Cardiac muscle cell (in vitro differentiated cells and primary cell): ENCODE measurements around the gene SAMD13. TPM values are rescaled to one million over a fixed set of nuclear protein-coding genes. Genes with fewer than 3 reads are reported as not detected.
"Not testable (repeated sequence)": the region's sequence is repeated elsewhere in the genome, so short reads cannot be mapped to it uniquely, and the experiment has no call there.

Experiments used
- DNase-seq, 2 donors: peaks; one replicate each; pipeline versions ENCODE4 v3.0.0 to v3.0.0-alpha.2; 2010 to 2017; ENCODE audit warnings: low read depth in 1 of 2, low spot score in 1 of 2
- H3K27ac ChIP-seq: fragments of 200-600 bp; sonication (generic); 2 replicates; pipeline ENCODE4 v1.5.1; 2016
- H3K27me3 ChIP-seq: fragments of 200-600 bp; sonication (generic); 2 replicates; pipeline ENCODE4 v1.6.0; 2016; ENCODE audit warnings: control low read depth
- H3K36me3 ChIP-seq: fragments of 200-600 bp; sonication (generic); 2 replicates; pipeline ENCODE4 v1.5.1; 2016; ENCODE audit warnings: control low read depth
- H3K4me1 ChIP-seq: fragments of 200-600 bp; sonication (generic); 2 replicates; pipeline ENCODE4 v1.8.1; 2017; ENCODE audit warnings: low read depth, mild to moderate bottlenecking, mixed run types
- H3K4me3 ChIP-seq: fragments of 200-600 bp; sonication (generic); 2 replicates; pipeline ENCODE4 v1.5.1; 2016; ENCODE audit warnings: mild to moderate bottlenecking
- H3K9me3 ChIP-seq: fragments of 200-600 bp; sonication (generic); 2 replicates; pipeline ENCODE4 v1.5.1; 2017; ENCODE audit warnings: low read depth, mild to moderate bottlenecking, control low read depth
- polyA plus RNA-seq: library from polyadenylated mRNA; unstranded; fragments of >200 nt; fragmentation: Nextera tagmentation; extraction: Ambion mirVana; gene quantifications from 2 replicates; pipeline ENCODE4 v1.2.1, GENCODE V29; 2016
- total RNA-seq: library from RNA; depleted of rRNA; stranded (reverse); fragments of >200 nt; gene quantifications from 2 replicates; pipeline ENCODE4 v1.2.3, GENCODE V29; 2016
- TF ChIP-seq, protein P1 (sequence below): IDR thresholded peaks from 2 replicates; pipeline ENCODE4 v1.5.1; 2012; ENCODE audit warnings: low read depth, mild to moderate bottlenecking, low read length

SAMD13 gene
- total and polyA plus RNA-seq, 2 experiments from 2014 or later: 2.5 to 4.9 TPM

DNA sequence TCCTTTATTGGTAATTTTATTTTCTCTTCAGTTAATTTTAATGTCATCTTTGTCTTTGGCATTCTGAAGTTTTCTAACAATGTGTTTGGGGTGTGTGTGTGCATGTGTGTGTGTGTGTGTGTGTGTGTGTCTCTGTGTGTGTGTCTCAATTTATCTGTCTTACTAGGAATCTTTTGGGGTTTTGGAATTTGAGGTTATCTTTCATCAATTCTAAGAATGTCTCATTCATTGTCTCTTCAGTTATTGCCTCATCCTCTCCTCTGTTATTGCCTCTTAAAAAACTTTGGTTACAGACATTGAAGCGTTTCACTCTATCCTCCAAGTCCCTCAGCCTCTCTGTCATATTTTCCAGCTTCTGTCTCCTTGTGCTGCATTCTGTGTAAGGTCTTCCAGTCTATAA, 18.1 kb upstream of the SAMD13 start:
- TF ChIP-seq, protein P1, sequence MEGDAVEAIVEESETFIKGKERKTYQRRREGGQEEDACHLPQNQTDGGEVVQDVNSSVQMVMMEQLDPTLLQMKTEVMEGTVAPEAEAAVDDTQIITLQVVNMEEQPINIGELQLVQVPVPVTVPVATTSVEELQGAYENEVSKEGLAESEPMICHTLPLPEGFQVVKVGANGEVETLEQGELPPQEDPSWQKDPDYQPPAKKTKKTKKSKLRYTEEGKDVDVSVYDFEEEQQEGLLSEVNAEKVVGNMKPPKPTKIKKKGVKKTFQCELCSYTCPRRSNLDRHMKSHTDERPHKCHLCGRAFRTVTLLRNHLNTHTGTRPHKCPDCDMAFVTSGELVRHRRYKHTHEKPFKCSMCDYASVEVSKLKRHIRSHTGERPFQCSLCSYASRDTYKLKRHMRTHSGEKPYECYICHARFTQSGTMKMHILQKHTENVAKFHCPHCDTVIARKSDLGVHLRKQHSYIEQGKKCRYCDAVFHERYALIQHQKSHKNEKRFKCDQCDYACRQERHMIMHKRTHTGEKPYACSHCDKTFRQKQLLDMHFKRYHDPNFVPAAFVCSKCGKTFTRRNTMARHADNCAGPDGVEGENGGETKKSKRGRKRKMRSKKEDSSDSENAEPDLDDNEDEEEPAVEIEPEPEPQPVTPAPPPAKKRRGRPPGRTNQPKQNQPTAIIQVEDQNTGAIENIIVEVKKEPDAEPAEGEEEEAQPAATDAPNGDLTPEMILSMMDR: no peak
- H3K36me3 ChIP-seq: no peaks in the 10 kb centered on the region
- no peak overlapping the region for H3K27ac ChIP-seq
- no peak overlapping the region for H3K4me3 ChIP-seq
- H3K4me1 ChIP-seq: no peaks in the 10 kb centered on the region
- DNase-seq: peak in 1 of 2 donors; percentile 27
- no peaks in the 10 kb centered on the region for H3K9me3 ChIP-seq
- H3K27me3 ChIP-seq: no peaks in the 10 kb centered on the region

- H3K9me3 ChIP-seq: no peaks in the 10 kb centered on the region
- no peak overlapping the region for H3K4me3 ChIP-seq
- TF ChIP-seq, protein P1: no peak
- DNase-seq: no peak
- H3K4me1 ChIP-seq: no peaks in the 10 kb centered on the region
- H3K27ac ChIP-seq: no peak overlapping the region
- H3K27me3 ChIP-seq: no peaks in the 10 kb centered on the region
- no peaks in the 10 kb centered on the region for H3K36me3 ChIP-seq
Observed at GRCh38 chr1:84286071-84286470, 15.4 kb upstream of the SAMD13 start.

DNA sequence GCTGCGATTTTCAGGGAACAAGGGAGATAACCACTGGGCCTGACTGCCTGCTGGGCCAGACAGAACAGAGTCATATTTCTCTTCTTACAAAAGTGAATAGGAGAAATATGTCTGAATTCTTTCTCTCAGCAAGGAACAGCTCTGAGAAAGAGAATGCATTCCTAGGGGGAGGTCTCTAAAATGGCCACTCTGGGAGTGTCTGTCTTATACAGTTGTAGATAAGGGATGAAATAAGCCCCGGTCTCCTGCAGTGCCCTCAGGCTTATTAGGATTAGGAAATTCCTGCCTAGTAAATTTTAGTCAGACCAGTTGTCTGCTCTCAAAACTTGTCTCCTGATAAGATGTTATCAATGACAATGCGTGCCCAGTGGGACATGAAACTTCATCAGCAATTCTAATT, 14.1 kb upstream of the SAMD13 start:
- not testable (repeated sequence) for H3K36me3 ChIP-seq, H3K4me3 ChIP-seq, H3K9me3 ChIP-seq, DNase-seq, H3K27me3 ChIP-seq, H3K4me1 ChIP-seq, H3K27ac ChIP-seq

- no peak overlapping the region for H3K4me3 ChIP-seq
- no peaks in the 10 kb centered on the region for H3K9me3 ChIP-seq
- DNase-seq: no peak
- TF ChIP-seq, protein P1: no peak
- H3K36me3 ChIP-seq: no peaks in the 10 kb centered on the region
- H3K27ac ChIP-seq: no peak overlapping the region
- no peaks in the 10 kb centered on the region for H3K27me3 ChIP-seq
- H3K4me1 ChIP-seq: no peaks in the 10 kb centered on the region
Observed at GRCh38 chr1:84289169-84289785, 12.2 kb upstream of the SAMD13 start.

DNA sequence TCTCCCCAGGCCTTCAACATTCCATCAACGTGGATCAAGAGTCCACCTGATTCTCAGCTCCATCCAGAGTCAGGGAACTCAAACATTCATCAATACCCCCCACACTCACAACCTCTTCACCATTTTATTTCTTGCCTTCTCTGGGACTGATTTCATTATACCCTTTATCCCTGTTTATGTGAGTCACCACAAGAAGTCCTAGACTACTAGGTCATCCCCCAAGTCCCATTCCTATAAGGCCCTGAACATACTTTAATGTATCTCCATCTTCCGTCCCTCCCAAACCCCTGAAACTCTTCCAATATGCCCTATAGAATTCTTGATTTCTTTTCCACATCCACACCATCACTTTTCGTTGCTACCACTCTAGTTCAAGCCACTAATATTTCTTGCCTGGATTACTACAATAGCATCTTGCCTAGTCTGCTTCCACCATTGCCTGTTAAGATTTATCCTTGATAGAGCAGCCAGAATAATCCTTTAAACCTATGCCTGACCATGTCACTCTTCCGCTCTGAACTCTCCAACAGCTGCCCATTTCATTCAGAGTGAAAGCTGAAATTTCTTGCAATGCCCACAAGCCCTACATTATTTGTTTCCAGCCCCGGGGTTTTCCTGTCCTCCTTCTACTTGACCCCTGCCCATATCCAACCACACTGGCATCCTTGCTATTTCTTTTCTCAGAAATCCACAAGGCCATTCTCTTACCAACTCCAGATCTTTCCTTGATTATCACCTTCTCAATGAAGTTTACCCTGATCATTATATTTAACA, 9.4 kb upstream of the SAMD13 start:
- no peaks in the 10 kb centered on the region for H3K27me3 ChIP-seq
- H3K27ac ChIP-seq: no peak overlapping the region
- H3K4me1 ChIP-seq: no peaks in the 10 kb centered on the region
- no peaks in the 10 kb centered on the region for H3K36me3 ChIP-seq
- H3K4me3 ChIP-seq: no peak overlapping the region
- DNase-seq: no peak
- no peaks in the 10 kb centered on the region for H3K9me3 ChIP-seq
- TF ChIP-seq, protein P1: no peak

GRCh38 chr1:84293766-84294165, 7.7 kb upstream of the SAMD13 start:
- Histone ChIP-seq H3K4me1 (no peaks in the 10 kb centered on the region), H3K9me3 (no peaks in the 10 kb centered on the region), H3K27me3 (no peaks in the 10 kb centered on the region), H3K36me3 (no peaks in the 10 kb centered on the region), H3K4me3 (no peak overlapping the region), H3K27ac (no peak overlapping the region)
- TF ChIP-seq, protein P1: no peak
- no peak for DNase-seq
